Fibroblast of skin of left quadriceps (primary cell): ENCODE measurements around the gene GFOD2.
A peak's percentile ranks its signal among the peaks of the same experiment; 100 is the strongest.

Source experiments
- DNase-seq, 2 experiments: peaks; one replicate each; pipeline ENCODE4 v3.0.0-alpha.2; 2013; ENCODE audit warnings: low read depth in 2 of 2

GFOD2 gene

DNA sequence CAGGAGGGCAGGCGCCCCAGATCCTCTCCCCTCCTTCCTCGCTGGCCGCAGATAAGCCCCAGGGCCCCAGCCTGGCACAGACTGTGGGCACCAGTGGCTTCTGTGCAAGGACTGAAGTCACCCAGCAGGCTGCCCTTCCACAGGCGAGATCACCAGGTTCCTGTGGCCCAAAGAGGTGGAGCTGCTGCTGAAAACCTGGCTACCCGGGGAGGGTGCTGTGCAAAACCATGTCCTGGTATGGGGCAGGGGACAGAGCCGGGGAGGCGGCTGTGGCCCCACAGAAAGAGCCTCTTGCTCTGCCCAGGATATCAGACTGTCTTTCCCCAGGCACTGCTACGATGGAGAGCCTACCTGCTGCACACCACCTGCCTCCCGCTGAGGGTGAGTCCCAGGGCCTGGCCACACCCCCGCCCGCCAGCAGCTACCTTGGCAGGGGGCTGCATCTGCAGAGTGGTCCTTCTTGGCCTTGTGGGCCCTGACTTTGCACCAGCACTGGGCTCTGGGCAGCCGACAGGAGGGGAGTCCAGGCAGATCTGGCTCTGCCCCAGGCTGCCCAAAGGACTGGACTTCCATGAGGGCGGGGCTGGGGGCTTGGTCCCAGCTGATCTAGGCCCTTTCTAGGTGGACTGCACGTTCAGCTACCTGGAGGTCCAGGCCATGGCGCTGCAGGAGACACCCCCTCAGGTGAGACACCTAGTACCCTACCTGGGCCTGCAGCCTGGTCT, 73.6 kb downstream of the GFOD2 start:
- no peak for DNase-seq

DNA sequence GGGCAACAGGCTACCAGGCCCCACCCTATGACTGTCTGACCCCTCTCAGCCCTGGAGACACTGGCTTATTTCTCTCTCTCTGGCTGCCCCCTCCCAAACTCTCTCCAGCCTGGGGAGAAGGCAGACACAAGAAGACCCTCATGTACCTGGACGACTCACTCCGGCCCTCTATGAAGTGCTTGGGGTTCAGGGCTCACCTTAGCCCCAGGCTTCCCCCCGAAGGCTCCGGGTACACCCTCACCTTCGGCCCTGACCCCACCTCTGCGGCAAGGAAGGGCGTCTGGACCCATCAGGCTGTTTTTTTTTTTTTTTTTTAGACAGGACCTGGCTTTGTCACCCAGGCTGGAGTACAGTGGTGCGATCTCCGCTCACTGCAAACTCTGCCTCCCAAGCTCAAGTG, 75.1 kb downstream of the GFOD2 start:
- DNase-seq: no peak

DNA sequence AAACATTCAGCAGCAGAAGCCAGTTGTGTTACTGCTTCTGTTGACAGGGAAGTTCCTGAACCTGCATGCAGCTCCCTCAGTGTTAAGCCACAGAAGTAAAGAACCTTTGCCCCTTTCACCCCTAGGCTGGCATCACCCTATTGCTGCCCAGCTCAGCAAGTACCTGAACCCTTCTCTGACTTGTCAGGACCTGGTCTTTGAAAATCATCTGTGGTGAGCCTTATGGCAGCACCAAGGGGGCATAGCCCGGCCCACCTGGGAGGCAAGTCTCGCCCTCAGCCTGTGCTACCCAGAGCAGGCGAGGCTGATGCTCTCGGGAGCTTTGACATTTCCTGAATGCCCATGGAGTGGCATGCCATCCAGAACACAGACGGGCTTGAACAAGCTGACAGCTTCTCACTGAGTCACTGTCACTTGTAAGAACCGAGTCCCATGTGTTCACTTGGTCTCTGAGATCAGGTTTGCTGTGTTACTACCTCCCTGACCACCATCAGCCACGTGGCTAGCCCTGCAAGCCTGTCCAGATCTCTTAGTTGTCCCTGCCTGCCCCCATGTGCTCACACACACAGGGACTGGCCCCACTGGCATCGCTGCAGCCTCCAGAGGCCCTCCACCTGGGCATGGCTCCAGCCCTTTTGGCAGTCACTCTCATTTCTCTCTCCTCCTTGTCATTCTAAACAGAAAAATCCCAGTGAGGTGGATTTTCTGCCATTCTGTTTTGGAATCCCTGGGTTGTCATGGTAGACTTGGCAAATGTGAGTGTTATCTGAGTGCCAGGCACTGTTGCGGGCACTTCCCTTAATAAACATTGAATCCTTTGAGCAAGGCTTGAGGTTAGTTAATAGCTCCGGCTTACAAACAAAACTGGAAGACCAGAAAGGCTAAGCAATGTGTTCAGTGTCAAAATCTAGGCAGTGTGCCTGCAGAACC, 77.1 kb downstream of the GFOD2 start:
- no peak for DNase-seq

DNA sequence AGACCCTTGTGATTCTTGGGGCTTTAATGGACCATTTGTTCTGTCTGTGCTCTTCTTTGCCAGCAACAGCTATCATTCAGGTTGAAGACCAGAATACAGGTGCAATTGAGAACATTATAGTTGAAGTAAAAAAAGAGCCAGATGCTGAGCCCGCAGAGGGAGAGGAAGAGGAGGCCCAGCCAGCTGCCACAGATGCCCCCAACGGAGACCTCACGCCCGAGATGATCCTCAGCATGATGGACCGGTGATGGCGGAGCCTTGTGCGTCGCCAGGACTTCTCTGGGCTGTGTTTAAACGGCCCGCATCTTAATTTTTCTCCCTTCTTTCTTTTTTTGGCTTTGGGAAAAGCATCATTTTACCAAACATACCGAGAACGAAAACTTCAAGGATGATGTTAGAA, 81.5 kb downstream of the GFOD2 start:
- no peak for DNase-seq

DNA sequence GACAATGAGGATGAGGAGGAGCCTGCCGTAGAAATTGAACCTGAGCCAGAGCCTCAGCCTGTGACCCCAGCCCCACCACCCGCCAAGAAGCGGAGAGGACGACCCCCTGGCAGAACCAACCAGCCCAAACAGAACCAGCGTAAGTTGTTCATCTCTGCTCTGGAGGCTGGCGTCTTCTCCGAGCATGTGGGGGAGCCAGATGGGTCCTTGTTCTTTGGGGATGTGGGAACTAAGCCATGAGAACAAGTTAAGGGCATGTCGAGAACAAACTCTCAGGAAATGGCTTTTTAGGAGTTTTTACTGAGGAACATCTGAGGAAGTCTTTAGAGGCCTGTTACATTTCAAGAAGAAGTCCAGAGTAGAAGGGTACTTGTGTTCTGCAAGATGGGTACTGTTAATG, 82.4 kb downstream of the GFOD2 start:
- DNase-seq: no peak

DNA sequence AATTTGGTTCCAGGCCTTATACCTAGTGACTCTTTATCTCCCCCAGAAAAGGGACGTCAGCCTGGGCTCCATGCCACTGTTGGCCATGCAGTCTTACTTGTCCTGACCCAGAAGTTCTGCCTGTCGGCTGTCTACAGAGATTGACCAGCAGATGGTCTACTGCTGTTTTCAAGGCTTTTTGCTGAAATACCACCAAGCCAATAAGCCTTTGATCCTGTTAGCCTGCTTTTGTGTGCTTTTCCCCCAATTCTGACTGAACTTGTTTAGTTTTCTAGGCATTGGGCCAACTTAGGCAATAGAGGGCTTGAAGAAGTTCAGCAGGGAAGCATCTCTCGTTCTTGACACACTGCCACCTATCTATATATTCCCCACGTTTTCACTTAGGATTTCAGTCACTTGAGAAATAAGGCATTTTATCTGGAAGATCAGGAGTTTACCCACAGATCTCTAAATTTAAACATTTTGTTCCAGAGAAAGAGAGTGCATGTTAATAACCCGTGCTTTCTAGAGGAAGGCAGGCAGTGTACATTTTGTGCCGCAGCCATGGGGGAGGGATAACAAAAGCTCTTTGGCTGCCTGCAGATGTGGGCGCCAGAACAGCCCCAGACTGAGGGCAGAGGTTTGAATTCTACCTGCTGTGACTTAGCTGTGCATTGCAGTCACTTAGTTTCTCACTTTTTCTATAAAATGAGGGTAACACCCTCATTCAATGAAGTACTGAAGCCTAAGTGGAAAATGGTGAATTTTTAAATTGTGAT, 86.5 kb downstream of the GFOD2 start:
- peak; percentile 20 to 31 for DNase-seq

DNA sequence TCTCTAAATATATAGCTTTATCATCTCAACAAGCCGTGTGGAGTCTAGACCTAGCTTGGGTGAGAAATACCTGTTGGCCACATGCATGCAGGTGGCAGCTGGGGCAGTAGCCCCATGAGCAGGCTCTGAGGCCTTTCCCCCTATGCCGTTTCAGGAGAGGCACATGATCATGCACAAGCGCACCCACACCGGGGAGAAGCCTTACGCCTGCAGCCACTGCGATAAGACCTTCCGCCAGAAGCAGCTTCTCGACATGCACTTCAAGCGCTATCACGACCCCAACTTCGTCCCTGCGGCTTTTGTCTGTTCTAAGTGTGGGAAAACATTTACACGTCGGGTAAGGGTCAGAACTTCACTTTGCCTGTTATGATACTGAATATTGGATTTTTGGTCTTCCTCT, 90.9 kb downstream of the GFOD2 start:
- DNase-seq: no peak
